Measurements from ENCODE around the gene ZDHHC11. TPM values are rescaled to one million over a fixed set of nuclear protein-coding genes. Genes with fewer than 3 reads are reported as not detected.
"Not testable (repeated sequence)": the region's sequence is repeated elsewhere in the genome, so short reads cannot be mapped to it uniquely, and the experiment has no call there.

ZDHHC11 gene
- total RNA-seq, 1 donor from 2014 or later = 11.9 TPM

- H3K27me3 Mint-ChIP-seq (ENCODE audit: low read depth) = no peaks in the 10 kb centered on the region
- no peaks in the 10 kb centered on the region for H3K4me1 Mint-ChIP-seq (ENCODE audit: low read depth)
- no peak for DNase-seq (ENCODE audit: low spot score)
- no peak overlapping the region for H3K4me3 Mint-ChIP-seq (ENCODE audit: low read depth)
- H3K9me3 Mint-ChIP-seq = no peaks in the 10 kb centered on the region
- intact Hi-C loops (cut with micrococcal nuclease) = no loop called here
- no peak overlapping the region for H3K27ac Mint-ChIP-seq
- no peaks in the 10 kb centered on the region for H3K36me3 Mint-ChIP-seq (ENCODE audit: low read depth)
Measured at GRCh38 chr5:766666-767431, 83.9 kb downstream of the ZDHHC11 start.

DNA sequence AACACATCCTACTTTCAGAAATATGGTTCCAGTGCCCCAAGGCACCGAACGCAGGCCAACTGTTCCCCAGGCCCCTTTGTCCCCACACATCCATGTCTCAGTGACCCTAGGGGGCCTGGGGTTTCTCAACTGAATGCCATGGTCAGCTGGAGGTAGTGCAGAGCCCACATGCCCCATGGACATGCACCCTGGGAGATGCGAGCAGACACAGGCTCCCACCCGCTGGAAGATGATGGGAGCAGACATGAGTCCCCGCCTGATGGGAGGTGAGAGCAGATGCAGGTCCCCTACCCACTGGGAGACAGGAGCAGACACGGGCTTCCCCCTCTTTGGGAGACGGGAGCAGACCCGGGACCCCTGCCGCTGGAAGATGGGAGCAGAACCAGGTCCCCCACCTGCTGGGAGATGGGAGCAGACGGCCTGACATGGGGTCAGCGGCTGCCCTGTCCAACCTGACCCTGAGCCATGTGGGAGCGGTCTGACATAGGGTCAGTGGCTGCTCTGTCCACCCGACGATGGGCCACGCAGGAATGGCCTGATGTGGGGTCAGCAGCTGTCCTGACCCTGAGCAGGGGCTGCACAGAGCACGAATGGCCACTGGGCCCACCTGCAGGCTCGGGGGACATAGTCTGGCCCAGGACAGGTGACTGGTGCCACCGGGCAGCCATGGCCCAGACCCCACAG is 84.7 kb downstream of the ZDHHC11 start:
- no peaks in the 10 kb centered on the region for H3K27me3 Mint-ChIP-seq (ENCODE audit: low read depth)

DNA sequence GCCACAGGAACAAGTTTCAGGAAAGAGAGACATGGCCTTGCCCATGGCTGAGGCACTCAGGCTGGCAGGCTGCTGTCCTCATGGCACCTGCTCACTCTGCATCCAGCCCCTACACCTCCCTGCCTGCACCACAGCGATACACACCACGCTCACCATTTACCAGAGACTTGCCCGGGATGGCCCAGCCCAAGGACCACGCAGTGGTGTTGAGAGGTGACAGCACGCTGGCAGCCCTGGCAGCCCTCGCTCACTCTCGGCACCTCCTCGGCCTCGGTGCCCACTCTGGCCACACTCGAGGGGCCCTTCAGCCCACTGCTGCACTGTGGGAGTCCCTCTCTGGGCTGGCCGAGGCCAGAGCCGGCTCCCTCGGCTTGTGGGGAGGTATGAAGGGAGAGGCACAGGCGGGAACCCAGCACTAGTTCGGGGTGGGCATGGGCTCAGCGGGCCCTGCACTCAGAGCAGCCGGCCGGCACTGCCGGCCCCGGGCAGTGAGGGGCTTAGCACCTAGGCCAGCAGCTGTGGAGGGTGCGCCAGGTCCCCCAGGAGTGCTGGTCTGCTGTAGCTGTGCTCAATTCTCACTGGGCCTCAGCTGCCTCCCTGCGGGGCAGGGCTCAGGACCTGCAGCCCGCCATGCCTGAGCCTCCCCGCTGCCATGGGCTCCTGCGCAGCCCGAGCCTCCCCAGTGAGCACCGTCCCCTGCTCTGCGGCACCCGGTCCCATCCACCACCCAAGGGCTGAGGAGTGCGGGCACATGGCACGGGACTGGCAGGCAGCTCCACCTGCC is 86.6 kb downstream of the ZDHHC11 start:
- Mint-ChIP-seq H3K9me3 (no peaks in the 10 kb centered on the region), H3K4me1 (ENCODE audit: low read depth) (peaks cover 2% of the 10 kb centered on the region), H3K4me3 (ENCODE audit: low read depth) (no peak overlapping the region), H3K36me3 (ENCODE audit: low read depth) (no peaks in the 10 kb centered on the region), H3K27ac (no peak overlapping the region), H3K27me3 (ENCODE audit: low read depth) (no peaks in the 10 kb centered on the region)
- DNase-seq (ENCODE audit: low spot score) = no peak
- intact Hi-C loops (cut with micrococcal nuclease) = no loop called here

More for the DNA sequence above, 84.7 kb downstream of the ZDHHC11 start:
- Mint-ChIP-seq H3K36me3 (ENCODE audit: low read depth) (no peaks in the 10 kb centered on the region), H3K4me1 (ENCODE audit: low read depth) (no peaks in the 10 kb centered on the region), H3K4me3 (ENCODE audit: low read depth) (no peak overlapping the region), H3K27ac (no peak overlapping the region), H3K9me3 (no peaks in the 10 kb centered on the region)
- no peak for DNase-seq (ENCODE audit: low spot score)
- intact Hi-C loops (cut with micrococcal nuclease) = no loop called here

DNA sequence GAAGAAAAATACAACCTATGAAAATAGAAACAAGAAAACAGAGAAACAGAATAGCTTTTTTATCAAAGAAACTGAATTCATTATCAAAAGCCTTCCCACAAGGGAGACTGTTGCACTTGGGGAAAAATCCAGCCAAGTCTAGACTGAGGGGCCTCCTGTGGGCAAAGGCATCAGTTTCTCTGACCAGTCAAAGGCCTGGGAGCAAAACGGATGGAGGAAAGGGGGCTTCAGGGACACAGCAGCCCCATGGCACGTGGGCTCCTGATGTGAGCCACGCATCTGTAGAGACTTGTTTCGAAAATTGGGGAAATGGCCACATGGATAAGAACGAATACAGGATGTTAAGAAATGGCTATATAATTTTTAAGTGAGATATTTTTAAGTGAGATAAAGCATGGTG is 87.4 kb downstream of the ZDHHC11 start:
- H3K4me1 Mint-ChIP-seq (ENCODE audit: low read depth) = peaks cover 6% of the 10 kb centered on the region
- H3K4me3 Mint-ChIP-seq (ENCODE audit: low read depth) = no peak overlapping the region
- intact Hi-C loops (cut with micrococcal nuclease) = no loop called here
- H3K27ac Mint-ChIP-seq = no peak overlapping the region
- no peaks in the 10 kb centered on the region for H3K36me3 Mint-ChIP-seq (ENCODE audit: low read depth)
- H3K9me3 Mint-ChIP-seq = no peaks in the 10 kb centered on the region
- no peak for DNase-seq (ENCODE audit: low spot score)
- no peaks in the 10 kb centered on the region for H3K27me3 Mint-ChIP-seq (ENCODE audit: low read depth)

GRCh38 chr5:762996-763395 is 87.8 kb downstream of the ZDHHC11 start:
- H3K27me3 Mint-ChIP-seq (ENCODE audit: low read depth); H3K27ac Mint-ChIP-seq; DNase-seq (ENCODE audit: low spot score); H3K4me1 Mint-ChIP-seq (ENCODE audit: low read depth); H3K4me3 Mint-ChIP-seq (ENCODE audit: low read depth); H3K9me3 Mint-ChIP-seq; H3K36me3 Mint-ChIP-seq (ENCODE audit: low read depth); intact Hi-C loops (cut with micrococcal nuclease): not testable (repeated sequence)

GRCh38 chr5:761854-762710 is 88.7 kb downstream of the ZDHHC11 start:
- H3K36me3 Mint-ChIP-seq (ENCODE audit: low read depth) = no peaks in the 10 kb centered on the region
- H3K4me3 Mint-ChIP-seq (ENCODE audit: low read depth) = no peak overlapping the region
- H3K27me3 Mint-ChIP-seq (ENCODE audit: low read depth) = no peaks in the 10 kb centered on the region
- H3K27ac Mint-ChIP-seq = no peak overlapping the region
- H3K4me1 Mint-ChIP-seq (ENCODE audit: low read depth) = peaks cover 6% of the 10 kb centered on the region
- H3K9me3 Mint-ChIP-seq = no peaks in the 10 kb centered on the region
- intact Hi-C loops (cut with micrococcal nuclease) = no loop called here
- DNase-seq (ENCODE audit: low spot score) = peak; percentile 7

DNA sequence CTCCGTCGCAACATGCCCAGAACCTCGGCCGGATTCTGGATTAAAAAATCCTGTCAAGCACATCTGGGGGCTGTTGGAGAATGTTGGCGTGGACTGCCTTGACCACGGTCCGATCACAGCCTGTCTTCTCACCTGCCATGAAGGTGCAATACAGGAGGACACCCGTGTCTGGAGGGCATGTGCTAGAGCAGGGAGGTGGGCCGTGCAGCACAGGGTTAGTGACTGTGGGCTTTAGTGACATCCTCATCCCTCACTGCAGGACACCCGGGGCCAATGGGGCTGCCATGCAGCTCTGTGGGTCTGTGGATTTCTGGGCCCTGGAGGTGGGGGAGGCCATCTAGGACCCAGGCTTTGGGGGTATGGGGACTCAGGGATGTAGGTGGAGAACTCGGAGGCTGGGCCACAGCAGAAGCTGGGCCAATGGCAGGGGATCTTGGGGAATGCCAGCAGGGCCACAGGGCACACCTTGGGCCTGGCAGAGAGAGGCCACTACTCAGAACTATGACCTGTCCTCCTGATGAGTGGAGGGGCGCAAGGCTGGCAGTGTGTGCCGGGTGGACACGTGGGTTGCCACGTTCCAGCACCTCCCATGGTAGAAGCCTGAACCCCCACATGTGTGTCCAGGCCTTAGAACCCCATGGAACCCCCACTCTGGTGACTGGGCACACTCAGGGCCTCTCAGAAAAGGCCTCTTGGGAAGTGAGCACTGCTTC is 89.6 kb downstream of the ZDHHC11 start:
- no peaks in the 10 kb centered on the region for H3K27me3 Mint-ChIP-seq (ENCODE audit: low read depth)
- DNase-seq (ENCODE audit: low spot score) = peak; percentile 7
- no peak overlapping the region for H3K27ac Mint-ChIP-seq
- H3K9me3 Mint-ChIP-seq = no peaks in the 10 kb centered on the region
- peaks cover 6% of the 10 kb centered on the region for H3K4me1 Mint-ChIP-seq (ENCODE audit: low read depth)
- H3K4me3 Mint-ChIP-seq (ENCODE audit: low read depth) = no peak overlapping the region
- H3K36me3 Mint-ChIP-seq (ENCODE audit: low read depth) = no peaks in the 10 kb centered on the region
- intact Hi-C loops (cut with micrococcal nuclease) = no loop called here

GRCh38 chr5:760363-761058 is 90.3 kb downstream of the ZDHHC11 start:
- no peak for DNase-seq (ENCODE audit: low spot score)
- H3K9me3 Mint-ChIP-seq = no peaks in the 10 kb centered on the region
- H3K36me3 Mint-ChIP-seq (ENCODE audit: low read depth) = no peaks in the 10 kb centered on the region
- H3K27ac Mint-ChIP-seq = no peak overlapping the region
- no peak overlapping the region for H3K4me3 Mint-ChIP-seq (ENCODE audit: low read depth)
- intact Hi-C loops (cut with micrococcal nuclease) = no loop called here
- H3K27me3 Mint-ChIP-seq (ENCODE audit: low read depth) = no peaks in the 10 kb centered on the region
- H3K4me1 Mint-ChIP-seq (ENCODE audit: low read depth) = peaks cover 6% of the 10 kb centered on the region

DNA sequence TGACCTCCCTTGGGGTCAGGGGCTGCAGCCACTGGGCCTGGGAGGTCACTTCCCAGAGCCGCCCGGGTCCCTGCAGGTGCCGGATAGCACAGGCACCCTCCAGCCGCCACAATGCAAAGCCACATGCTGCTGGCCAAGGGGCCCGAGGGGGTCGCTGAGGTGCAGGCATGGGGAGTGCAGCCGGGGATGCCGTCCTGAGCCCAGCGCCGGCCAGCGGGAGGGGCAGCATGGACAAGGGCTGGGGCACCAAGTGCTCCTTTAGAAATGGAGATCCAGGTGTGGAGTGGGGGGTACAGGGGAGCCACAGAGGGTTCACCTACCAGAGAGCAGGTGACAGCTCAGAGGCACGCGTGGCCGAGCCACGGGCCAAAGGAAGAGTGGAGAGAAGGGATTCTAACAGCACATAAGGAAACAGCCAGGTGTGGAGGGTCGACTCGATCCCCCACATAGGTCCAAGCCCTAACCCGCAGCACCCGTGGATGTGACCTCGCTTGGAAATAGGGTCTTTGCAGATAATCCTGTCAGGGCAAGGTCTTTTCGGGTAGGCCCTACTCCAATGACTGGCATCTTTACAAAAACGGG is 90.9 kb downstream of the ZDHHC11 start:
- Mint-ChIP-seq H3K9me3 (no peaks in the 10 kb centered on the region), H3K36me3 (ENCODE audit: low read depth) (no peaks in the 10 kb centered on the region), H3K4me3 (ENCODE audit: low read depth) (no peak overlapping the region), H3K27ac (no peak overlapping the region), H3K27me3 (ENCODE audit: low read depth) (no peaks in the 10 kb centered on the region), H3K4me1 (ENCODE audit: low read depth) (peaks cover 6% of the 10 kb centered on the region)
- intact Hi-C loops (cut with micrococcal nuclease) = no loop called here
- no peak for DNase-seq (ENCODE audit: low spot score)

DNA sequence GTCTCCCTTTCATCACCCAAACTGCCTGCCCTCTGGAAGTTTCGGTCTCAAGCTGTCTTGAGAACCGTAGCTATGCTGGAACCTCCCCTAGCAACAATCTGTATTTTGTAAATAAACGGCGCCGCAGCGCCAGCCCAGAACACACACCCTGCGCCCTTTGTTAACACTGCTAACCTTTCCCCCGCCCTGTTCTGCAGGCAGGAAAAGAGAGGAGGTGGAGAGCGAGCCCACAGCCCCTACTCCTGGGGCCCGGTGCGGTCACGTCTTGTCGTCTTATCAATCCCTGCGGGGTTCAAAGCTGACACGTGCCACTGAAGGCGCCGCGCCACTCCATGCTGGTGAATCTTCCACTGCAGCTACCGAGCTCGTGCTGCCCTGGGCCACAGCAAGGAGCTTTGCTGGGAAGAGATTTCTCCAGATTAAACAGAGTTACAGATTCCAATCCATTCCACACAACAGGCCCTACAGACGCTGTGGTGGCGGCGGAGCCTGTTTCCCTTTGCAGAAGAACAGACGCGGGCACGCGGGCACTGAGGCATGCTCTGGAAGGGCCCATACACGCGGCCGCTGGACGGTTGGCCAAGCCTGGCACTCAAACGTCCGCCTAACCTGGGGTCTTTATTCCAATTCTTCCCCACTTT is 91.6 kb downstream of the ZDHHC11 start:
- H3K4me3 Mint-ChIP-seq (ENCODE audit: low read depth) = no peak overlapping the region
- peak; percentile 37 for DNase-seq (ENCODE audit: low spot score)
- no peaks in the 10 kb centered on the region for H3K36me3 Mint-ChIP-seq (ENCODE audit: low read depth)
- peaks cover 6% of the 10 kb centered on the region for H3K4me1 Mint-ChIP-seq (ENCODE audit: low read depth)
- no peak overlapping the region for H3K27ac Mint-ChIP-seq
- intact Hi-C loops (cut with micrococcal nuclease) = no loop called here
- H3K9me3 Mint-ChIP-seq = no peaks in the 10 kb centered on the region
- H3K27me3 Mint-ChIP-seq (ENCODE audit: low read depth) = no peaks in the 10 kb centered on the region

DNA sequence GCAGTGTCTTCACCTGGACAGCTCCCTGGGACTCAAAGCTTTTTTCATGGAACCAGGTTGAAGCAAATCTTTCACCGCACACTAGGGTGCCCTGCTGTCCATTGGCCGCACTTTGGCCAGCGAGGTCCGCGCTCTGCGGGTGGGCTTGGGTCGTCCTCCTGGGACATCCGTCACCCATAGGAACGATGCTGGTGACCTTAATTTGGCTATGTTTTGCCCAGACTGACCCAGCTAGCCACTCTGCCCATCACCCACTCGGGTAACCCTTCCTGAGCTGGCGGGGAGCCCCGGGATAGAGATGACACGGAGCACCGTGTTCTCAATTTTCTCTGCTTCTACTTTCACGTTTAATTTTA is 92.1 kb downstream of the ZDHHC11 start:
- no peaks in the 10 kb centered on the region for H3K27me3 Mint-ChIP-seq (ENCODE audit: low read depth)
- H3K4me3 Mint-ChIP-seq (ENCODE audit: low read depth) = no peak overlapping the region
- H3K9me3 Mint-ChIP-seq = no peaks in the 10 kb centered on the region
- peaks cover 6% of the 10 kb centered on the region for H3K4me1 Mint-ChIP-seq (ENCODE audit: low read depth)
- intact Hi-C loops (cut with micrococcal nuclease) = no loop called here
- H3K27ac Mint-ChIP-seq = no peak overlapping the region
- DNase-seq (ENCODE audit: low spot score) = no peak
- H3K36me3 Mint-ChIP-seq (ENCODE audit: low read depth) = no peaks in the 10 kb centered on the region

Measured in activated T-helper 2 cell treated with anti-CD3 and anti-CD28 coated beads, Interferon-gamma antibody, Interleukin-2, Interleukin-4, amounts not matched to agents 10 μg/mL and 5 μg/mL and 100 μg/mL, durations not matched to agents 14 hours and 24 hours and 36 hours (primary cell).